EL (cell line): ENCODE measurements around the gene CEP85L.
"Not testable (repeated sequence)": the region's sequence is repeated elsewhere in the genome, so short reads cannot be mapped to it uniquely, and the experiment has no call there.

Experiments
- DNase-seq: peaks from one replicate; pipeline ENCODE4 v3.0.0-alpha.2; 2016

Gene CEP85L

DNA sequence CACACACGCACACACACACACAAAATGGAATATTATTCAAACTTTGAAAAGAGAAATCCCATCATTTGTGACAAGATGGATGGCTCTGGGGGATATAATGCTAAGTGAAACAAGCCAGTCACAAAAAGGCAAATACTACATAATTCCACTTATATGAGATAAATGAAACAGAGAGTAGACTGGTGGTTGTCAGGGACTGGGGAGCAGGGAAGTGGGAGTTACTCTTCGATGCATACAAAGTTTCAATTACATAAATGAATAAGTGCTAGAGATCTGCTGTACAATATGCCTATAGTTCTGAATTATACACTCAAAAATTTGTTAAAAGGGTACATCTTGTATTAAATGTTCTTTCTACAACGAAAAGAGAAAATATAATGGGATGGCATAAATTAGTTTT lies 161.4 kb downstream of the CEP85L start:
- DNase-seq, result no peak

DNA sequence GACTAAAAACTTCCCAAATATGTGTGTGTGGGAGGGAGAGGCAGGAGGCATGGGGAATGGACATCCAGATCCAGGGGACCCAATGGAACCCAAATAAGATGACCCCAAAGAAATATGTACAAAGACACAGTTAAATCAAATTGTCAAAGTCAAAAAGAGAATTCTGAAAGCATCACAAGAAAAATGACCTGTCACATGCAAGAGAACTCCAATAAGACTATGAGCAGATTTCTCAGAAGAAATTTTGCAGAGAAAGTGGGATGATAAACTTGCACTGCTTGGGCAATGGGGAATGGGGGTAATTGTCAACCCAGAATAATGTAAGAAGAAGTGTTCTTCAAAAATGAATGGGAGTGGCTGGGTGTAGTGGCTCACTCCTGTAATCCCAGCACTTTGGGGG lies 162.8 kb downstream of the CEP85L start:
- no peak for DNase-seq

DNA sequence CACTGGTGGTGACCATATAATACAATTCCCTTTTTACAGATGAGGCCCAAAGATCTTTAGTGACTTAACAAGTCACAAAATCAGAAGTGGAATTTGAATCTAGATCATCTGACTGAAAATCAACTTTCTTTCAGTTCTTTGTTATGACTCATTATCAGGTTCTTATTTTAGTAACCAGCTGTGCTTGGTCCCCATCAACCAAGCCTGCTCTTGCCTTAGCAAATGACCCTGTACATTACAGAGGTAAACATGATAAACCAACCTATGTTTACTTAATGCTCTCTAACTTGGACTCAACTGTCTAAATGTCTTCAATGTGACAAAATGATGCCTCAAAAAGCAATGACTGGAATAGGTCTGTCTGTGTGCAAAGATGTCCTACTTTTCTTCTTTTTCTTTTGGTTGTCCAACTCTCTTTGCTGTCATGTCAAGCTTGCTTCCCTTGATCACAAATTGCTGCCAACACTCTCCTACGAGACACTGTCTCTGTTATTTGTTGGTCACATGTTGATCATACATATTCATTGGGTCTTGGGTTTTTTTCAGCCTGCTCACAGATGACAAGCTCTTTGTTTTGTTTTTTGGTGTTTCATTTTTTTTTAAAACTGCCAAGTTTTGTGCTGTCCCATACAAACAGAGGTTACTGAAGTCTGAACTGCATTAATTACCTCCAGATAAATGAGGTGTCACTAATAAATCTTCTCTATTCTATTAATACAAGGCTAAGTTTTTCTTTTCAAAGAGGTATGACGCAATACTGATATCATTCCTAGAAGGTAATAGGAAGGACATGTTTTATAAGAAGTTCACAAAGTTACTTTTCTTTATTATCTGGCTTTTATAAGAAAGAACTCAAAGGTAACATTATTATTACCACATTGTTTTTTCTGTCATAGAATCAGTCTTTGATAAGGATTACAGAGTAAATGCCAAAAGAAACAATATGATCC lies 165.5 kb downstream of the CEP85L start:
- no peak for DNase-seq

DNA sequence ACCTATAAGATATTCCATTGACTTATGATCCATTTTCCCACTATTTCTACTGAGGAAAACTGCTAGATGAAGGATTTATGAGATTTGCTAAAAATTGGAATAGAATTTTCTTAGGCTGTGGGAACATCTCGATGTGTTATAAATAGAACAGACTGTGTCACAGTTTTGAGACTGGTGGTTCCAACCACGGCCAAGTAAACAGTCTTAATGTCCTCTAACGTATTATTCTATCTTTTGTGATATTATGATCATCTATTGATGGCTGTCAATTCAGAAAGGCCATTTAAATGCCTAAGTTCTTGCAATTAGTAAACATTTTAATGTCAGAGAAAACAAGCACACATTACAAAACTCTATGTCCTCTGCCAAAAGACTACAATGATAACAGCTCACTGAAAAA lies 174.8 kb downstream of the CEP85L start:
- no peak for DNase-seq

DNA sequence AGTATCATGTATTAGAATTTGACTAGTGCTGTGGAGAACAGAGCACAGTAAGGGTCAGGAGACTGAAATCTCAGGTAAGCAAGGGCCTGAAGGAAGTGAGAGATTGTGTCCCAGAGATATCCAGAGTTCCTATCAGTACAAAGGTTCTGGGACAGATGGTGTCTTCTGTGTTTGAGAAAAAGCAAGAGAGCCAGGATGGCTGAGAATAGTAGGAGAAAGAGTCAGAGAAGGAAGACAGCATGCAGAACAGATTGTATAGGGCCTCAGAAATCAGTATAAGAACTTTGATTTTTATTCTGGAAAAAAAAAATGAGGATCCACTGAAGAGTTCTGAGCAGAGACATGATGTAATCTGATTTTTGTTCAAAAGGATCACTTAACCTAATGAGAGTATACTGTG lies 178.1 kb downstream of the CEP85L start:
- no peak for DNase-seq

DNA sequence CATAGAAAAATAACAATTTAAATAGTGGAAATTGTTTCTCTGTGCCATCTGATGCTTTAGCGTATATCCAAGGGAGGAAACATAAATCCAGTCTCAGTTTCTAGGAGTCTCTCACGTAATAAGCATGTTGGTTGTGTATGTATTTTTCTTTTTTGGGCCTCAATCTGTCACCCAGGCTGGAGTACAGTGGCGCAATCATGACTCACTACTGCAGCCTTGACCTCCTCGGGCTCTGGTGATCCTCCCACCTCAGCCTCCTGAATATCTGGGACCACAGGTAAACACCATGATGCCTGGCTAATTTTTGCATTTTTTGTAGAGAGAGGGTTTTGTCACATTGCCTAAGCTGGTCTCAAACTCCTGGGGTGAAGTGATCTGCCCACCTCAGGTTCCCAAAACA lies 181.9 kb downstream of the CEP85L start:
- peak; percentile 7 for DNase-seq

DNA sequence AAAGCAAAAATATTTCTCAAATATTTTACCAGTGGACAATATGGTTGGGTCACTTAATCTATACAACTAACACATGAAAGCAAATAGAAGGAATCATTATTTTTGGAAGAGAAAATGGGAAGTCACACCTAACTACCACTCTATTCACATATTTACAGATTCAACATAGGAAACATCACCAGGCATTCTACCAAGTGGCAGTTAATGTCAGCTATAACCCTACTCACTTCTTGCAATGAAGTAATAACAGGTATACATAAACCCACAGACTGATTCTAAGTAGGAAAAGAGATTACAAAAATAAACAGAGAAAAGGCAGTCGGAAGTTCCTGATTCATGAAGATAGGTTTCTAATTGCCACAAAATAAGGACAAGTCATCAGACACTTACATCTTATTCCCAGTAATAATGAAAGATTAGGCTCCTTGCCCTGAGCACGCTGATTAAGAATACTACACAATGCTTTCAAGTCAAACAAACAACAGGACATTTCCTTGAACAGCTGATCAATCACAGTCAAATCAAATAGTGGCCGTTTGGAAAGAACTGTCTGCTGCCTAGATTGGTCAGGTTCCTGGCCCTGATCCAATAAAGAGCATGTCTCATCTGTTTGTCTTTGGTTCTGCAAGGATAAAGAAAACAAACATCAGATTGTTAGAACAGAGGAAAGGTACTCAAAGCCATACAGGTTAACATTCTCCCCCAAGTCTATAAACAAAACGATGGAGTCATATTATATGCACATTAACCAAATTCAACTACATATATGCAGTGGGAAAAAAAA lies 182.5 kb downstream of the CEP85L start:
- DNase-seq, result no peak

DNA sequence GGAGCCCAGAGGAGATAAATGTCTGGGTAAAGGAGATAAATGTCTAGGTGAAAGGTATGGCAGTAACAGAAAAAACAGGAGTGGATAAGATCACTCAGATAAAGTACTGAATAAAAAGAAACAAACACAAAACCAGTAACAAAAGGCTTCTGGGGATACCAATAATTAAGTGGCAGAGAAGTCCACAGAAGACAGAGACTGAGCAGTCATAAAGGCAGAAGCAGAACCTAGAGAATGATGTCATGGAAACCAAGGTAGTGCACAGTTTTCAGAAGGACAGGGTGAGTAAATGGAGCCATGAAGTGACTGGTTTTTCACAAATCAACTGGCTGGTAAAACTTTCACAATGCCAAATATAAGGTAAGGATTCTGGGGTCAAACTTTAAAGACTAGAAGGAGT lies 184.2 kb downstream of the CEP85L start:
- no peak for DNase-seq

DNA sequence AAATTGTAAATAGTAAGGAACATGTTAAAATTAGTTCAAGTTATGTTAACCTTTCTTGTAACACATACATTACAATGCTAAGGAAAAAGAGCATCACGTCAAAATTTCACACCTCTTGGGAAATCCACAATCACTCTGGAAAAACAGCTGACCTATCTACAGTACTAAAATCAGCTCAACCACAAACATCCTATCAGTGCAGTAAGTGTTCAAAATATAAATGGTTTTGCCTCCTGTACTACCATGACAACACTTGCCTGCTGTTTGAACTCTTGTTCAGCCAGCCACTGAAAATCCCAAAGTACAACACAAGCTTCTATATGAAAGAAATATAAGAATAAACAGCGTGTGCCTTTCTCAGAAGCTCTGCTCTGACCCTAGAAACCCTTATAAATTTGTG lies 186.8 kb downstream of the CEP85L start:
- DNase-seq, result no peak

DNA sequence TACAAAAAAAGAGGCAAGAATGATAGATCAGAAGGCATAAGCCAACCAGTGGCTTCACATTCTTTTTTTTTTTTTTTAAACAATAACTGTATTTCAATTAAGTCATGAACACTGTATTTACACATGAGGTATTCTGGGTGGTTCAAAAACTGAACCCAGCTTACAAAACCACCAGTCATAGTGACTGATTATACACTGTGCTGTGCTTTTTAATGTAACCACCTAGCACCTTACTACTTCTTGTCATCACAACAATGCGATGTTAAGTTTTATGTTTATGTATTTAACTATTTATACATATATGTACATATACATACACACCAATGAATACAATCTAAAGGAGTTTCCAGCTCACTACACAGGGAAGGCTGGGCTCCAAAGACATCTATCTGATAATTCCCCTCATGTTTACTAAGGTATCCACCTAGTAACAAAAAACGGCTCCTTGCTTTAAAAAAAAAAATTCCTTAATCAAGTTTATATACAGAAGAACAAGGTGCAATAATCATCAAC lies 190.4 kb downstream of the CEP85L start:
- DNase-seq, result no peak

DNA sequence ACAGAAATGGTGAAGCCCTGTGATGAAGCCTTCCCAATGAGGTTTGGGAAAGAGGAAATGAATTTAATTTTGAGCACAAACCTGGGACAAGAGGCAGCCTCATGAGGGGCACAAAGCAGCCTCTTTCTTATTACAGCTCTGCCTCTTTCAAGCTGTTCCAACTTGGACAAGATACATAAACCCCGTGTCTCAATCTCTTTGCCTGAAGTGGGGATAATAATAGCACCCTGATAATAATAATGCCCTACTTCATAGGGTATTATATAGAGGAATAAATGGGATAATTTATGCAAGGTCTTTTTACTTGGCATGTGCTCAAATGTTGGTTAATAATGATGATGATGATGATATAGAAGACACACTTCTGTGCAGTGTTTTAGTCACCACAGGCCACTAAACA lies 194.4 kb downstream of the CEP85L start:
- DNase-seq, result no peak

DNA sequence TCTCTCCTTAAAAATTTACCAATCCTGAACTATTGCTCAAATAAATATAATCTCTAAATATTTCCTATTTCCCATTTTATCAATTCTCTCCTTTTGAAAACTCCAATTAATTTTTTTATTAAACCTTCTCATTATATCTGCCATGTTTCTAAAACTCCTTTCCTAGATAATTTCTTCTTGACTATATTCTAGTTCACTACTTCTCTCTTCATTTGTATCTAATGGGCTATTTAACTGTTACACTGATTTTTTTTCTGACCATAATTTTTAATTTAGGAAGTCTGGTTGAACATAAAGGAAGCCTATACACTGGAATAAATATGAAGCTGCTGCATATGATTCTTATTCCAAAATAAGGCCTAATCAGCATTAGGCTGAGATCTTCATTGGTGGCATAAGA lies 199.6 kb downstream of the CEP85L start:
- DNase-seq, result no peak

DNA sequence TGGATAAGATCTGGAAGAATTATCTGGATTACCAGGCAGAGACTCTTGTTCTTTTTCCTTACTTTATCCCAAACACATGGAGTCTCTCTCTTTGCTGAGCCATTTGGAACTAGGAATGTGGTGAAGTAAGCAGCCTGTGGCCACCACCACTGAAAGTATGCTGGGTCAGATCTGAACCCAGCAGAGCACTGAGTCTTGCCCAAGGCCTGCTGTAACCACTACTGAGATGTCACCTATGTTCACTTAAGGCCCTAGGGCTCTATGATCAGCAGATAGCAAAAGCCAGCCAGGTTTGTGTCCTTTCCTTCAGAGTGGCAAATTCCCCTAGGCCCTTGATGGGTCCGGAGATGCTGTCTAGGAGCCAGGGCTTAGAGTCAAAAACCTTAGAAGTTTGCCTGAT lies 206.6 kb downstream of the CEP85L start:
- DNase-seq, result no peak

DNA sequence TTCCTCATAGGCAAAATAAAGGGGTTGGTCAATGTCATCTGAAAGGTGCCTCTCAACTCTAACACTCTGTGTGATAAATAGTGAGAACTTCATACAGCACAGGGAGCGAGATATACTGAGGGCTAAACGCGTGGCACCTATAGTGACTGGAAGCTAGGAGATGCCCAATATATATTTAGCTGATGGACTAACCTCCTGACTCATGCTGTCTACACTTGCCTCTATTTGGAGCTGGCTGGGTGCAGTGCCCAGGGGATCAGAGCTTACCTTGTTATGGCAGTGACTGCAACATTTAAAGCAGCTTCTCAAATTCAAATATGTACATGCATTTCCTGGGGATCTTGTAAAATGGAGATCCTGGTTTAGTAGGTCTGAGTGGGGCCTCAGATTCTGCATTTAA lies 214.9 kb downstream of the CEP85L start:
- DNase-seq, result no peak

DNA sequence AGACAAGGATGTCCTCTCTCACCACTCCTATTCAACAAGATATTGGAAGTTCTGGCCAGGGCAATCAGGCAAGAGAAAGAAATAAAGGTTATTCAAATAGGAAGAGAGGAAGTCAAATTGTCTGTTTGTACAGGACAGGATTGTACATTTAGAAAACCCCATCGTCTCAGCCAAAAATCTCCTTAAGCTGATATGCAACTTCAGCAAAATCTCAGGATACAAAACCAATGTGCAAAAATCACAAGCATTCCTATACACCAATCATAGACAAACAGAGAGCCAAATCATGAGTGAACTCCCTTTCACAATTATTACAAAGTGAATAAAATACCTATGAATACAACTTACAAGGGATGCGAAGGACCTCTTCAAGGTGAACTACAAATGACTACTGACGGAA lies 217.2 kb downstream of the CEP85L start:
- not testable (repeated sequence) for DNase-seq

DNA sequence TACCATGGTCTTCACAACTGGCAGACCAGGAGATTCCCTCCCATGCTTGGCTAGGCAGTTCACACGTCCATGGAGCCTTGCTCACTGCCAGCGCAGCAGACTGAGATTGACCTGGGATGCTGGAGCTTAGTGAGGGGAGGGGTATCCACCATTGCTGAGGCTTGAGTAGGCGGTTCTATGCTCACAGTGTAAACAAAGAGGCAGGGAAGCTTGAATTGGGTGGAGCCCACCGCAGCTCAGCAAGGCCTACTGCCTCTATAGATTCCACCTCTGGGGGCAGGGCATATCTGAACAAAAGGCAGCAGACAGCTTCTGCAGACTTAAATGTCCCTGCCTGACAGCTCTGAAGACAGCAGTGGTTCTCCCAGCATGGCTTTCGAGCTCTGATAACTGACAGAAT lies 230.1 kb downstream of the CEP85L start:
- DNase-seq, result not testable (repeated sequence)

DNA sequence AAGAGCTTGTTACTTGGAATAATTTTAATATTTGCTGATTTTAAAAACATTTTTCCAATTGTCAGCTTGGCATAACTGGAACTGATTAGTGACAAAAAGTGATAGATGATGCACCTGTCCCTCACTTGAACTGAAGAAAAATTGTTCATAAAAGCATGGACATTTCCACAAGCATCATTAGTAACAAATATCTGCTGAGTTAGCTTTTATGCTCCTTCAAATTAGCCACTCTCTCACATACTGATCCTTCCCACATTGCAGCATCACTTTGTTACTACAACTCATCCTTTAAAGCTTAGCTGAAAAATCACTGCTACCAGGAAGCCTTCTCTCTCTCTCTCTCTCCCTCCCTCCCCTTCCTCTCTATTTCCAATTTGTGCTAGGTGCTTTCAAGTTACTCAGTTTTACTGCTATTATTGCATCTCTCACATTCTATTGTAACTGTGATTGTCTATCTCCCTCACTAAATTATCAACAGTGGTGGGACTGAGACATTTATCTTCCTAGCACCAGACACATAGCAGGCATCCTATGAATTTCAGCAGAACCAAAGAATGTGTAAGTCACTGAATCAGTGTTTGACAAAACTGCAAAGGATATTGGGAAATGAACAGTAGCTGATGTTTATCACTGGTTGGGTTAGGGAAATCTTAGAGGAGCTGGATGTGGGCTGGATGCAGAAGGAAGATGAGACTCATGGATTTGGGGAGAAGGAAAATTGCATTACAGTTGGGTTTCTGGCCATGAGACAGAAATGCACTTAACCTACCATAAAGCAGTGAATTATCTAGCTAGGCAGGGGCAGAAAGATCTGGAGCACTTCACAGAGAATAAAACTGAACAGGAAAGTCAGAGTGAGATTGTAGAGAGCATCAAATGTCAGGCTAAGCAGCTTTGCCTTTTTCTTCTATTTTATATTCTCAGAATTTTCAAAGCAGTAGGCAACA lies 231.7 kb downstream of the CEP85L start:
- DNase-seq, result no peak
